HEK293T (cell line): ENCODE results near the gene EFCAB5.

Source experiments
- ARNT ChIP-seq: fragments of 450-650 bp; IDR thresholded peaks from 2 replicates; pipeline ENCODE4 v1.6.1; 2017; ENCODE audit warnings: mild to moderate bottlenecking
- BHLHE40 ChIP-seq: fragments of 450-650 bp; IDR thresholded peaks from 2 replicates; pipeline ENCODE4 v1.6.1; 2016; ENCODE audit warnings: mild to moderate bottlenecking, moderate library complexity, borderline replicate concordance
- ELF4 ChIP-seq: fragments of 450-650 bp; IDR thresholded peaks from 2 replicates; pipeline ENCODE4 v1.6.1; 2017; ENCODE audit warnings: antibody characterized with exemption
- FOXA1 ChIP-seq: fragments of 450-650 bp; IDR thresholded peaks from 2 replicates; pipeline ENCODE4 v1.6.1; 2016; ENCODE audit warnings: mild to moderate bottlenecking
- FOXM1 ChIP-seq: fragments of 450-650 bp; IDR thresholded peaks from 2 replicates; pipeline ENCODE4 v1.6.1; 2017; ENCODE audit warnings: mild to moderate bottlenecking, borderline replicate concordance
- LEF1 ChIP-seq: fragments of 450-650 bp; IDR thresholded peaks from 2 replicates; pipeline ENCODE4 v1.6.1; 2017; ENCODE audit warnings: mild to moderate bottlenecking, borderline replicate concordance
- NFRKB ChIP-seq: fragments of 450-650 bp; IDR thresholded peaks from 2 replicates; pipeline ENCODE4 v1.6.1; 2016; ENCODE audit warnings: mild to moderate bottlenecking, moderate library complexity
- PKNOX1 ChIP-seq: fragments of 450-650 bp; IDR thresholded peaks from 2 replicates; pipeline ENCODE4 v1.6.1; 2016
- SP1 ChIP-seq: fragments of 450-650 bp; IDR thresholded peaks from 2 replicates; pipeline ENCODE4 v1.6.1; 2017
- ZNF384 ChIP-seq: fragments of 450-650 bp; IDR thresholded peaks from 2 replicates; pipeline ENCODE4 v1.6.1; 2016

- TF ChIP-seq FOXM1 (no peak), NFRKB (no peak), LEF1 (no peak), SP1 (no peak), FOXA1 (no peak), ARNT (no peak), BHLHE40 (no peak), PKNOX1 (no peak), ELF4 (no peak), ZNF384 (no peak)
Observed at GRCh38 chr17:29918922-29919856, 22.2 kb upstream of the EFCAB5 start.
